HEK293 (cell line): ENCODE data around the gene SLC36A4.
A peak's percentile ranks its signal among the peaks of the same experiment; 100 is the strongest.

ENCODE experiments used
- CTCF ChIA-PET: fragments of 350-600 bp; formaldehyde crosslinking; extraction: SDS; loops from one replicate; lab custom pipeline; 2021; ENCODE audit warnings: antibody characterized with exemption; lab: Yijun Ruan, JAX
- POLR2A ChIA-PET: fragments of 300-600 bp; formaldehyde crosslinking; extraction: SDS; loops from one replicate; lab custom pipeline; 2020; ENCODE audit warnings: antibody characterized with exemption, inconsistent platforms; lab: Yijun Ruan, JAX
- H3K27ac ChIP-seq: fragments of 200-500 bp; sonication (Bioruptor generic); 2 replicates; pipeline ENCODE4 v1.5.1; 2014; ENCODE audit warnings: low read depth, low read length, control low read depth, inconsistent platforms; ENCODE audit errors: extremely low read depth
- H3K36me3 ChIP-seq, 2 experiments: fragments of 200-500 bp in 1 of 2; sonication (Bioruptor generic) in 1 of 2; 1 replicate in 1 of 2; 2 replicates in 1 of 2; pipeline ENCODE4 v1.5.1; 2014 to 2017; ENCODE audit warnings: inconsistent platforms in 2 of 2, low read length in 2 of 2; ENCODE audit not compliant: control insufficient read depth in 2 of 2, insufficient read depth in 1 of 2
- H3K4me1 ChIP-seq: fragments of 200-500 bp; sonication (Bioruptor generic); 2 replicates; pipeline ENCODE4 v1.5.1; 2014; ENCODE audit warnings: mild to moderate bottlenecking, low read length, inconsistent platforms; ENCODE audit not compliant: control insufficient read depth, insufficient read depth
- H3K4me3 ChIP-seq: 2 replicates; pipeline ENCODE4 v1.5.1; 2011; ENCODE audit warnings: low read depth, mild to moderate bottlenecking, control low read depth, low read length, moderate library complexity
- H3K9me3 ChIP-seq: fragments of 200-500 bp; sonication (Bioruptor generic); 2 replicates; pipeline ENCODE4 v1.5.1; 2014; ENCODE audit warnings: low read depth, low read length, inconsistent platforms; ENCODE audit not compliant: control insufficient read depth, insufficient read depth
- BCL11B ChIP-seq: fragments of 450-650 bp; formaldehyde crosslinking; IDR thresholded peaks from 2 replicates; pipeline ENCODE4 v1.5.1; 2016; ENCODE audit warnings: low read depth, missing biosample characterization, missing genetic modification characterization
- MYNN ChIP-seq: fragments of 450-650 bp; formaldehyde crosslinking; IDR thresholded peaks from 2 replicates; pipeline ENCODE4 v1.5.1; 2016; ENCODE audit warnings: missing biosample characterization, missing genetic modification characterization, borderline replicate concordance
- SCRT2 ChIP-seq: fragments of 450-650 bp; formaldehyde crosslinking; IDR thresholded peaks from 2 replicates; pipeline ENCODE4 v1.5.1; 2016; ENCODE audit warnings: missing biosample characterization, missing genetic modification characterization
- ZNF274 ChIP-seq, 2 experiments: fragments of 200-500 bp in 1 of 2; fragments of 450-650 bp in 1 of 2; sonication (Bioruptor generic) in 1 of 2; formaldehyde crosslinking in 1 of 2; IDR thresholded peaks; 2 replicates each; pipeline versions ENCODE4 v1.5.1 to v1.6.1; 2014 to 2016; ENCODE audit warnings: borderline replicate concordance in 1 of 2, inconsistent platforms in 1 of 2, low read length in 1 of 2, missing biosample characterization in 1 of 2, missing genetic modification characterization in 1 of 2
- ZNF302 ChIP-seq: fragments of 450-650 bp; formaldehyde crosslinking; IDR thresholded peaks from 2 replicates; pipeline ENCODE4 v1.5.1; 2016; ENCODE audit warnings: missing biosample characterization, missing genetic modification characterization, low read depth
- ZNF548 ChIP-seq: fragments of 450-650 bp; formaldehyde crosslinking; IDR thresholded peaks from 2 replicates; pipeline ENCODE4 v1.5.1; 2016; ENCODE audit warnings: missing biosample characterization, missing genetic modification characterization
- ZNF596 ChIP-seq: fragments of 450-650 bp; IDR thresholded peaks from 2 replicates; pipeline ENCODE4 v1.5.0; 2018; ENCODE audit warnings: missing biosample characterization, mild to moderate bottlenecking, missing genetic modification characterization, moderate library complexity
- ZNF624 ChIP-seq: fragments of 450-650 bp; formaldehyde crosslinking; IDR thresholded peaks from 2 replicates; pipeline ENCODE4 v1.5.1; 2017; ENCODE audit warnings: missing biosample characterization, missing genetic modification characterization
- TF ChIP-seq, protein P1 (sequence below): fragments of 450-650 bp; formaldehyde crosslinking; IDR thresholded peaks from 2 replicates; pipeline ENCODE4 v1.5.1; 2016; ENCODE audit warnings: missing biosample characterization, missing genetic modification characterization
- TF ChIP-seq, protein P2 (sequence below): fragments of 450-650 bp; formaldehyde crosslinking; IDR thresholded peaks from 2 replicates; pipeline ENCODE4 v1.5.1; 2016; ENCODE audit warnings: missing biosample characterization, missing genetic modification characterization
- TF ChIP-seq, protein P3 (sequence below): fragments of 450-650 bp; formaldehyde crosslinking; IDR thresholded peaks from 2 replicates; pipeline ENCODE4 v1.5.1; 2016; ENCODE audit warnings: missing biosample characterization, missing genetic modification characterization, low read depth
- TF ChIP-seq, protein P4 (sequence below): fragments of 450-650 bp; formaldehyde crosslinking; IDR thresholded peaks from 2 replicates; pipeline ENCODE4 v1.5.1; 2016; ENCODE audit warnings: missing biosample characterization, missing genetic modification characterization

The SLC36A4 gene

DNA sequence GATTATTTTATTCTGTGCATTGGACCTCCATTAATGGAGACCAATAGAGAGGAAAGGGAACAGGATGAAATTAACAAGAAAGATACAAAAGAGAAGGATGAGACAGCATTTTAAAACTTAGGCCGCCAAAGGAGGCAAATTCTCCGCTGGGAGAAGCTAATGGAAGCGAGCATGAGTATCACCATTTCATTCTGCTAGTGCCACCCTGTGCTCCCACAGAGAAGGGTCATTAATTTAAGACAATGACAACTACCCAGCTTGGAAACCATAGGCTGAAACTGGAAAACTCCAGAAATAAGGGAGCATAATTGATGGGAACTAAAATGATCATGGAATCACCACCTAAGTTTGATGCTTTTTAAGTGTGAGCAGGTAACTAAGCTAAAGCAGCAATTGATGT, 69.2 kb downstream of the SLC36A4 start:
- CTCF ChIA-PET = interaction anchor here (0.7 kb wide), 1 partner anchor 1584 kb away, joined by 4 read pairs; no protein-coding TSS in a partner anchor
- no peaks in the 10 kb centered on the region for H3K36me3 ChIP-seq
- no peak overlapping the region for H3K27ac ChIP-seq
- TF ChIP-seq BCL11B (tag by site-specific recombination) = no peak
- no peak for TF ChIP-seq ZNF302 (tag by site-specific recombination)
- no peak for TF ChIP-seq SCRT2 (tag by site-specific recombination)
- no peak for TF ChIP-seq ZNF548 (tag by site-specific recombination)
- TF ChIP-seq ZNF274 (IDR thresholded peaks at IDR 0.05; ENCODE audit: low read length) = no peak
- TF ChIP-seq ZNF274 (tag by site-specific recombination; IDR thresholded peaks at IDR 0.05; ENCODE audit: borderline replicate concordance) = no peak
- no peak for TF ChIP-seq MYNN (tag by site-specific recombination)
- TF ChIP-seq, protein P1, sequence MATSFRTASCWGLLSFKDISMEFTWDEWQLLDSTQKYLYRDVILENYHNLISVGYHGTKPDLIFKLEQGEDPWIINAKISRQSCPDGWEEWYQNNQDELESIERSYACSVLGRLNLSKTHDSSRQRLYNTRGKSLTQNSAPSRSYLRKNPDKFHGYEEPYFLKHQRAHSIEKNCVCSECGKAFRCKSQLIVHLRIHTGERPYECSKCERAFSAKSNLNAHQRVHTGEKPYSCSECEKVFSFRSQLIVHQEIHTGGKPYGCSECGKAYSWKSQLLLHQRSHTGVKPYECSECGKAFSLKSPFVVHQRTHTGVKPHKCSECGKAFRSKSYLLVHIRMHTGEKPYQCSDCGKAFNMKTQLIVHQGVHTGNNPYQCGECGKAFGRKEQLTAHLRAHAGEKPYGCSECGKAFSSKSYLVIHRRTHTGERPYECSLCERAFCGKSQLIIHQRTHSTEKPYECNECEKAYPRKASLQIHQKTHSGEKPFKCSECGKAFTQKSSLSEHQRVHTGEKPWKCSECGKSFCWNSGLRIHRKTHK (tag by site-specific recombination) = no peak
- TF ChIP-seq ZNF624 (tag by site-specific recombination) = no peak
- TF ChIP-seq, protein P2, sequence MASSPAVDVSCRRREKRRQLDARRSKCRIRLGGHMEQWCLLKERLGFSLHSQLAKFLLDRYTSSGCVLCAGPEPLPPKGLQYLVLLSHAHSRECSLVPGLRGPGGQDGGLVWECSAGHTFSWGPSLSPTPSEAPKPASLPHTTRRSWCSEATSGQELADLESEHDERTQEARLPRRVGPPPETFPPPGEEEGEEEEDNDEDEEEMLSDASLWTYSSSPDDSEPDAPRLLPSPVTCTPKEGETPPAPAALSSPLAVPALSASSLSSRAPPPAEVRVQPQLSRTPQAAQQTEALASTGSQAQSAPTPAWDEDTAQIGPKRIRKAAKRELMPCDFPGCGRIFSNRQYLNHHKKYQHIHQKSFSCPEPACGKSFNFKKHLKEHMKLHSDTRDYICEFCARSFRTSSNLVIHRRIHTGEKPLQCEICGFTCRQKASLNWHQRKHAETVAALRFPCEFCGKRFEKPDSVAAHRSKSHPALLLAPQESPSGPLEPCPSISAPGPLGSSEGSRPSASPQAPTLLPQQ (tag by site-specific recombination) = no peak
- no peak for TF ChIP-seq ZNF596 (tag by site-specific recombination)
- no peaks in the 10 kb centered on the region for H3K4me1 ChIP-seq
- H3K9me3 ChIP-seq = no peaks in the 10 kb centered on the region
- H3K4me3 ChIP-seq = no peak overlapping the region
- POLR2A ChIA-PET = no interaction called here

DNA sequence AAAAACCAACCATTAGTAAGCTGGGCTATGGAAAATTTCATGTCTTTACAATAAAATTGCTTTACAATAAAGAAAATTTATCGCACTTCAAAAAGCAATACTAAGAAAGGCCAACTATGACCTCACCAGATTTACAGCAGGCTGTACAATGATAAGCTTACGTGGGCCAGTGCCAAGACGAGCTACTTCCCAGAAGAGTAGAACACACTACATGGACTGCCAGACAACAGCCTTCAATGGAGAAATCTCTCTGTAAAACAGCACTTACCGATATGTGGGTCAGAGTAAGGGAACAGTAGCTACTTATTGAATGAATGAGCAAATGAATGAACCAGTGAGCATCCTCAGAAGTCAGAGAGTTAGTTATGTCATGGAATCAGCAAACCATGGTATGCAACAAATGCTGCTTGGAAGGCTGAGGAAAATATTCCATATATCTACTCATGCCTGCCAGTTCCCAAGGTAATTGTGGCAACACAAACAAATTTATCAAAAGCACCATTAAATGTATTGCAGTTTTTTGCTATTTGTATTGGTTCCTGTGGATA, 74.4 kb downstream of the SLC36A4 start:
- ChIA-PET POLR2A (no interaction called here), CTCF (no interaction called here)
- Histone ChIP-seq H3K27ac (no peak overlapping the region), H3K4me3 (no peak overlapping the region), H3K4me1 (no peaks in the 10 kb centered on the region), H3K9me3 (no peaks in the 10 kb centered on the region), H3K36me3 (no peaks in the 10 kb centered on the region)
- TF ChIP-seq, protein P3, sequence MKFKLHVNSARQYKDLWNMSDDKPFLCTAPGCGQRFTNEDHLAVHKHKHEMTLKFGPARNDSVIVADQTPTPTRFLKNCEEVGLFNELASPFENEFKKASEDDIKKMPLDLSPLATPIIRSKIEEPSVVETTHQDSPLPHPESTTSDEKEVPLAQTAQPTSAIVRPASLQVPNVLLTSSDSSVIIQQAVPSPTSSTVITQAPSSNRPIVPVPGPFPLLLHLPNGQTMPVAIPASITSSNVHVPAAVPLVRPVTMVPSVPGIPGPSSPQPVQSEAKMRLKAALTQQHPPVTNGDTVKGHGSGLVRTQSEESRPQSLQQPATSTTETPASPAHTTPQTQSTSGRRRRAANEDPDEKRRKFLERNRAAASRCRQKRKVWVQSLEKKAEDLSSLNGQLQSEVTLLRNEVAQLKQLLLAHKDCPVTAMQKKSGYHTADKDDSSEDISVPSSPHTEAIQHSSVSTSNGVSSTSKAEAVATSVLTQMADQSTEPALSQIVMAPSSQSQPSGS = 0 out of 2 replicates have a peak, but pooled peaks have one; percentile 19
- TF ChIP-seq, protein P4, sequence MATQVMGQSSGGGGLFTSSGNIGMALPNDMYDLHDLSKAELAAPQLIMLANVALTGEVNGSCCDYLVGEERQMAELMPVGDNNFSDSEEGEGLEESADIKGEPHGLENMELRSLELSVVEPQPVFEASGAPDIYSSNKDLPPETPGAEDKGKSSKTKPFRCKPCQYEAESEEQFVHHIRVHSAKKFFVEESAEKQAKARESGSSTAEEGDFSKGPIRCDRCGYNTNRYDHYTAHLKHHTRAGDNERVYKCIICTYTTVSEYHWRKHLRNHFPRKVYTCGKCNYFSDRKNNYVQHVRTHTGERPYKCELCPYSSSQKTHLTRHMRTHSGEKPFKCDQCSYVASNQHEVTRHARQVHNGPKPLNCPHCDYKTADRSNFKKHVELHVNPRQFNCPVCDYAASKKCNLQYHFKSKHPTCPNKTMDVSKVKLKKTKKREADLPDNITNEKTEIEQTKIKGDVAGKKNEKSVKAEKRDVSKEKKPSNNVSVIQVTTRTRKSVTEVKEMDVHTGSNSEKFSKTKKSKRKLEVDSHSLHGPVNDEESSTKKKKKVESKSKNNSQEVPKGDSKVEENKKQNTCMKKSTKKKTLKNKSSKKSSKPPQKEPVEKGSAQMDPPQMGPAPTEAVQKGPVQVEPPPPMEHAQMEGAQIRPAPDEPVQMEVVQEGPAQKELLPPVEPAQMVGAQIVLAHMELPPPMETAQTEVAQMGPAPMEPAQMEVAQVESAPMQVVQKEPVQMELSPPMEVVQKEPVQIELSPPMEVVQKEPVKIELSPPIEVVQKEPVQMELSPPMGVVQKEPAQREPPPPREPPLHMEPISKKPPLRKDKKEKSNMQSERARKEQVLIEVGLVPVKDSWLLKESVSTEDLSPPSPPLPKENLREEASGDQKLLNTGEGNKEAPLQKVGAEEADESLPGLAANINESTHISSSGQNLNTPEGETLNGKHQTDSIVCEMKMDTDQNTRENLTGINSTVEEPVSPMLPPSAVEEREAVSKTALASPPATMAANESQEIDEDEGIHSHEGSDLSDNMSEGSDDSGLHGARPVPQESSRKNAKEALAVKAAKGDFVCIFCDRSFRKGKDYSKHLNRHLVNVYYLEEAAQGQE (tag by site-specific recombination) = no peak
